Right renal cortex interstitium (tissue), 3 donors: ENCODE results near the gene PTPN6. TPM values are rescaled to one million over a fixed set of nuclear protein-coding genes. Genes with fewer than 3 reads are reported as not detected.

ENCODE experiments used
- DNase-seq, 3 donors: peaks; one replicate each; pipeline ENCODE4 v3.0.0-alpha.2; 2013; ENCODE audit warnings: low read depth in 3 of 3, low spot score in 2 of 3
- polyA plus RNA-seq, 3 donors: library from polyadenylated mRNA; unstranded; fragments of 120-200 nt; gene quantifications; one replicate each; pipeline ENCODE4 v1.2.1, GENCODE V29; 2013; ENCODE audit not compliant: insufficient read length in 3 of 3

The PTPN6 gene
- polyA plus RNA-seq, 3 donors = 19.0 to 21.1 (median 19.5) TPM

- no peak for DNase-seq
Measured at GRCh38 chr12:6964605-6965025, 13.5 kb downstream of the PTPN6 start.

- DNase-seq = peak in 2 of 3 donors; percentile 69 to 76
Measured at GRCh38 chr12:6965026-6965661, 14.0 kb downstream of the PTPN6 start.

- DNase-seq = no peak
Measured at GRCh38 chr12:6965714-6966113, 14.6 kb downstream of the PTPN6 start.

GRCh38 chr12:6966351-6966750 lies 15.2 kb downstream of the PTPN6 start:
- no peak for DNase-seq

- DNase-seq = no peak
Measured at GRCh38 chr12:6967651-6968100, 16.5 kb downstream of the PTPN6 start.

GRCh38 chr12:6968426-6968825 lies 17.3 kb downstream of the PTPN6 start:
- no peak for DNase-seq

- no peak for DNase-seq
Measured at GRCh38 chr12:6970096-6970527, 19.0 kb downstream of the PTPN6 start.

- DNase-seq = no peak
Measured at GRCh38 chr12:6974180-6974579, 23.0 kb downstream of the PTPN6 start.

- DNase-seq = no peak
Measured at GRCh38 chr12:6975297-6976032, 24.3 kb downstream of the PTPN6 start.

- DNase-seq = no peak
Measured at GRCh38 chr12:6977653-6978052, 26.5 kb downstream of the PTPN6 start.

GRCh38 chr12:6978188-6978587 lies 27.0 kb downstream of the PTPN6 start:
- DNase-seq = no peak

- no peak for DNase-seq
Measured at GRCh38 chr12:6978611-6979011, 27.5 kb downstream of the PTPN6 start.

GRCh38 chr12:6979021-6979420 lies 27.9 kb downstream of the PTPN6 start:
- DNase-seq = no peak

- no peak for DNase-seq
Measured at GRCh38 chr12:6979453-6979852, 28.3 kb downstream of the PTPN6 start.

- DNase-seq = no peak
Measured at GRCh38 chr12:6980075-6980474, 28.9 kb downstream of the PTPN6 start.

- no peak for DNase-seq
Measured at GRCh38 chr12:6980740-6981139, 29.6 kb downstream of the PTPN6 start.

GRCh38 chr12:6981152-6982052 lies 30.2 kb downstream of the PTPN6 start:
- DNase-seq = no peak

- no peak for DNase-seq
Measured at GRCh38 chr12:6982532-6982931, 31.4 kb downstream of the PTPN6 start.

- no peak for DNase-seq
Measured at GRCh38 chr12:6987956-6988553, 36.9 kb downstream of the PTPN6 start.

GRCh38 chr12:6996040-6996441 lies 44.9 kb downstream of the PTPN6 start:
- no peak for DNase-seq
